NB4 (cell line): Measurements from ENCODE around the gene CLIC3.

Experiments
- MYC ChIP-seq: IDR thresholded peaks from 2 replicates; pipeline ENCODE4 v1.6.1; 2011; ENCODE audit warnings: low read depth, low read length
- POLR2A ChIP-seq: IDR thresholded peaks from 2 replicates; pipeline ENCODE4 v1.6.1; 2011; ENCODE audit warnings: mild to moderate bottlenecking; ENCODE audit not compliant: insufficient read length; ENCODE audit errors: extremely low read depth
- TF ChIP-seq, protein P1 (sequence below): IDR thresholded peaks from one replicate; pipeline ENCODE4 v1.5.1; 2012; ENCODE audit warnings: low read depth, low read length
- TF ChIP-seq, protein P2 (sequence below): IDR thresholded peaks from 2 replicates; pipeline ENCODE4 v1.6.1; 2011; ENCODE audit warnings: low read depth, low read length

DNA sequence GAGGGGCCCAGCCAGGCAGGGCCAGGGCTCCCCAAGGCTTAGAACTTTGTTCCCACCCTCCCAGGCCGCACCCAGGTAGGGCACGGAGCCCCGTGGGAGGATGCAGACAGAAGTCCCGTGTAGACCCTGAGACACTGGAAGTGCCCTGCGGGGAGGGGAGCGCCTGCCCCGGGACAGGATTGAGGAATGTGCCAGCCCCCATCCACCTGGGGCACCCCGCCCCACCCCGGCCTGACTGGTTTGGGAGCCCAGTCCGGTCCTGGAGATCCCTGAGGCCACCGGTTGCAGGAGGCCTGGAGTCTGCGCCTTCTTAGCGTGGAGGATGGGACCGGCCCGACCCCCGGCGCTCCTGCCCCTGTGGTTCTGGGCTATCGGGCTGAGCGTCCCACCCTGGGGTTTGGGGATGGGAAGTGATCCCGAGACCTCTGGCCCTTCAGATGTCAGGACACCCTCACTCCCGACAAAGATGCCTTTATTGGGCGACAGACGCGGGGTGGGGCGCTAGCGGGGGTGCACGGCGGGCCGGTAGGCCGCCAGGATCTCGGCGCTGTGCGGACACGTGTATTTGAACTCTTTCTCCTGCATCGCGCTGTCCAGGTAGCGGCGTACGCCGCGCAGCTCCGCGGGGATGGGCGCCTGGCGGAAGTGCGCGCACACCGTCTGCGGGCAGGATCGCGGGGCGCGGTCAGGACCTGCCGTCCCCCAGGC is 2.0 kb downstream of the CLIC3 start:
- TF ChIP-seq, protein P1, sequence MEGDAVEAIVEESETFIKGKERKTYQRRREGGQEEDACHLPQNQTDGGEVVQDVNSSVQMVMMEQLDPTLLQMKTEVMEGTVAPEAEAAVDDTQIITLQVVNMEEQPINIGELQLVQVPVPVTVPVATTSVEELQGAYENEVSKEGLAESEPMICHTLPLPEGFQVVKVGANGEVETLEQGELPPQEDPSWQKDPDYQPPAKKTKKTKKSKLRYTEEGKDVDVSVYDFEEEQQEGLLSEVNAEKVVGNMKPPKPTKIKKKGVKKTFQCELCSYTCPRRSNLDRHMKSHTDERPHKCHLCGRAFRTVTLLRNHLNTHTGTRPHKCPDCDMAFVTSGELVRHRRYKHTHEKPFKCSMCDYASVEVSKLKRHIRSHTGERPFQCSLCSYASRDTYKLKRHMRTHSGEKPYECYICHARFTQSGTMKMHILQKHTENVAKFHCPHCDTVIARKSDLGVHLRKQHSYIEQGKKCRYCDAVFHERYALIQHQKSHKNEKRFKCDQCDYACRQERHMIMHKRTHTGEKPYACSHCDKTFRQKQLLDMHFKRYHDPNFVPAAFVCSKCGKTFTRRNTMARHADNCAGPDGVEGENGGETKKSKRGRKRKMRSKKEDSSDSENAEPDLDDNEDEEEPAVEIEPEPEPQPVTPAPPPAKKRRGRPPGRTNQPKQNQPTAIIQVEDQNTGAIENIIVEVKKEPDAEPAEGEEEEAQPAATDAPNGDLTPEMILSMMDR = no peak
- no peak for TF ChIP-seq POLR2A
- TF ChIP-seq, protein P2, sequence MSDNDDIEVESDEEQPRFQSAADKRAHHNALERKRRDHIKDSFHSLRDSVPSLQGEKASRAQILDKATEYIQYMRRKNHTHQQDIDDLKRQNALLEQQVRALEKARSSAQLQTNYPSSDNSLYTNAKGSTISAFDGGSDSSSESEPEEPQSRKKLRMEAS = no peak
- TF ChIP-seq MYC = no peak
